Measurements from ENCODE around the gene SSB.
"Not testable (repeated sequence)": the region's sequence is repeated elsewhere in the genome, so short reads cannot be mapped to it uniquely, and the experiment has no call there.

Gene SSB

DNA sequence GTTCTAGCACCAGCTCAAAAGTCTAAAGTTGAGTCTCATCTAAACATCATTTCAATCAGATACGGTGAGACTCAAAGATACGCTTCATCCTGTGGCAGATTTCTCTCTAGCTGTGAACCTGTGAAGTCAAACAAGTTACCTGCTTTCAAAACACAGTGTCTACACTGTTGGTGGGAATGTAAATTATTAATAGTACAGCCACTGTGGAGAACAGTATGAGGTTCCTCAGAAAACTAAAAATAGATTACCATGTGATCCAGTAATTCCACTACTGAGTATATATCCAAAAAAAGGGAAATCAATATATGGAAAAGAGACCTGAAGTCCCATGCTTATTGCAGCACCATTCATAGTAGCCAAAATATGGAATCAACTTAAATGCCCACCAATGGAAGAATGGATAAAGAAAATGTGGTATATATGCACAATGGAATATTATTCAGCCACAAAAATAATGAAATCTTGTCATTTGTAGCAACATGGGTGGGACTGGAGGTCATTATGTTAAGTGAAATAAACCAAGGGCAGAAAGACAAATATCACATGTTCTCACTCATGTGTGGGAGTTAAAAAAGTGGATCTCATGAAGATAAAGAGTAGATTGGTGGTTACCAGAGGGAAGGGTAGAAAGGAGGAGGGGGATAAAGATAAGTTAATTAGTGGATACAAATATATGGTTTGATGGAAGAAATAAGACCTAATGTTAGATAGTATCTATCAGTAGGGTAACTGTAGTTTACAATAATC lies 40.2 kb downstream of the SSB start:
- no peak for DNase-seq

DNA sequence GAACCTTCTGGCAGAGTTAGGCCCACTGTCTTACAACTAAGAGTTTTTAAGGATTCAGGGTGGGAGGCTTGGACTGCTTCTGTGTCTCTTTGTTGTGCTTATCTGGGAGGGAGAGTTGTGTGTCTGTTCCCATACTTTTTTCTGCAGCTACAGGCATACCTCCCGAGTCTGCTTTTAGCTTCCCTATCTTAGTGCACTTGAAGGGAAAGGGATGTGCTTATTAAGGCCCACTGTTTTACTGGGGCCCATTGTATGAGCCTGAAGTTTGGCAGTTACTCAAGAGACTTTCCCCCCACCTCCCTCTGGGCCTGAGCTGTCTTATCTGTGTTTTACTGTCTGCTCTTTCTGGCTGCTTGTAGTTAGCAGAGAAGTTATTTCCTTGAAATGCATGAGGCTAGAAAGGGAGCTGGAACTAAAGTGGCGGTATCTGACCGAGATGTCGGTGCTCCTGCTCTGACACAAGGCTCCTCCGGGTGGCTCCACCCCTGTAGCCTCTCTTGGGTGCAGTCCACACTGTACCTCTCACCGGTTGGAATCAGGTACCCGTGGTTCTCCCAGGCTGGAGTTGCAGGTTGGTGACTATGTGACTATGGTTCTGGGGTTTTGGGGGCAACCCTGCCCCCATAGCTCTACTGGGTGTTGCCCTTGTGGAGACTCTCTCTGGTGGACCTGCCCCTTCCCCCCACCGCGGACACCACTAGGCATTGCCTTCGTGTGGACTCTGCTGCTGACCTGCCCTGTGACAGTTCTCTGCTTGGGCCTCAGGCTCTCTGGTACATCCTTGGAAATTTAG lies 41.5 kb downstream of the SSB start:
- no peak for DNase-seq

DNA sequence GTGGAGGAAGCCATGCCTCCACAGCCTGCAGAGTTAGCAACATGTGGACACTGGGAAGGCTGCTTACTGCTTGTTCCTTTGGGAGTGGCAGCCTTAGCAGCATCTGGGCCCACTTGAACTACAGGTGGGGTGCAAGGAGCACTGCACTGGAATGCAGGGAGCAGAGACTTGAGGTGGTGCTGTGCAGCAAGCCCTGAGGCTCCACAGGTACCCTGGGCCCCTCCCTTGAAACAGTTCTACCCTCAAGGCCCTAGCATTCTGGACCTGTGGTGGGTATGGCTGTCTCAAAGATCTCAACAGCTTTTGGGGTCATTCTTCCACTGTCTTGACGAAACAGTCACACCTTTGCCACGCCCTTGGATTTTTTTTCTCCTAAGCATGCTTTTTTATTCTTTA lies 42.1 kb downstream of the SSB start:
- DNase-seq = no peak

DNA sequence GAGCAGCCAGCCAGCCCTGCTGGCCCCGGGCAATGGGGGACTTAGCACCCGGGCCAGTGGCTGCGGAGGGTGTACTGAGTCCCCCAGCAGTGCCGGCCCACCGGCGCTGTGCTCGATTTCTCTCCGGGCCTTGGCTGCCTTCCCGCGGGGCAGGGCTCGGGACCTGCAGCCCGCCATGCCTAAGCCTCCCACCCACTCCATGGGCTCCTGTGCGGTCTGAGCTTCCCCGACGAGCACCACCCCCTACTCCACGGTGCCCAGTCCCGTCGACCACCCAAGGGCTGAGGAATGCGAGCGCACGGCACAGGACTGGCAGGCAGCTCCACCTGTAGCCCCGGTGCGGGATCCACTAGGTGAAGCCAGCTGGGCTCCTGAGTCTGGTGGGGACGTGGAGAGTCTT lies 43.0 kb downstream of the SSB start:
- DNase-seq = not testable (repeated sequence)

DNA sequence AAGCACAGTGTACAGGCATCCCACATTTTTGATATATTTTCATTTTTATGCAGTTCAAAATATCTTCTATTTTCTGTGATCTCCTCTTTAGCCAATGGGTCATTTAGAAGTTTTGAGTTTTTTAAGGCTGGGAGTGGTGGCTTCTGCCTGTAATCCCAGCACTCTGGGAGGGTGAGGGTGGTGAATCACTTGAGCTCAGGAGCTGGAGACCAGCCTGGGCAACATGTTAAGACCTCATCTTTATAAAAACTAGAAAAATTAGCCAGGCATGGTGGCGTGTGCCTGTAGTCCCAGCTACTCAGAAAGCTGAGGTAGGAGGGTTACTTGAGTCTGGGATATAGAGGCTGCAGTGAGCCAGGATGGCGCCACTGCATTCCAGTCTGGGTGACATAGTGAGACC lies 46.3 kb downstream of the SSB start:
- no peak for DNase-seq

DNA sequence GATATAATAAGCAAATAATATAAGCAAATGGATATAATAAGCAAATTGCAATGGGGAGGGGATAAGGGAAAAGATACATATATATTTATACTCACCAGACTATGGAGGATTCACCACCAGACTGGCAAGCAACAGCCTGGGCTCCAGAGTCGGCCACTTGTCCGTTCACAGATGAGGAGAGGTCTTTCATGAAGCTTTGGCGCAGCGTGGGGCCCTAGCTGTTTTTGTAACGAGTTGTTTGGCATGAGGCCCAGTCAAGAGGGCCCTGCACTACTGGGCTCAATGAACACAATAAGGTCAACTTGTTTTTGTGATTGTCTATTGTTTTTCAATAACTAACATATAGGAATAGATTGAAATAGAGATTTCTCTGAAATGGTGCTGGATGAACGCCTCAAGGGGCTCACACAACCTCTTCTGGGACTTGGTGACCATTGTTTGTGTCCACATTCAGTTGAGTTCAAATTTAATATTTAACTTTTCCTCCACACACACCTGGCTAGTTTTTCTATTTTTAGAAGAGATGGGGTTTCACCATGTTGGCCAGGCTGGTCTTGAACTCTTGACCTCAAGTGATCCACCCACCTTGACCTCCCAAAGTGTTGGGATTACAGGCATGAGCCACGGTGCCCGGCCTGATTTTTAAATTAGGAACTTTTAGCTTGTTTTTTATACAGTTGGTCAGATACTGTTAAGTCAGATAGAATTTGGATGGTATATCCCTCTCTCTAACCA lies 50.5 kb downstream of the SSB start:
- not testable (repeated sequence) for DNase-seq

DNA sequence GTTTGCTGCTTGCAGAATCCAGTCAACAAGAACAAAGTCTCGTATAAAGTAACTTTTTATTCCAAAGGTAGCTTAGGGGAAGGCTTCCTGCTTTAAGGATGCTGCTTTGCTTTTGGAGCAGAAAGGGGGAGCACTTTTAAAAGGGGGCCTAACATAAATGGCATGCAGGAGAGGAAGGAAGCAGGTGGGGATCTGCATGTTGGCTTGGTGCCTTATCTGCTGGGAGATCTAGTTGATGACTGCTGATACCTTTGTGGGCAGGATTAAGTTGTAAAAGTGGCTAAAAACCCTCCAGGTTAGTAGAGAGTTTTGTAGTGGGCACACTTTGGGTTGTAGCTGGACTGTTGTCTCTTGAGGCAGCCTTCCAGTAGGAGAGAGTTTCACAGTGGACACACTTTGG lies 51.0 kb downstream of the SSB start:
- no peak for DNase-seq

DNA sequence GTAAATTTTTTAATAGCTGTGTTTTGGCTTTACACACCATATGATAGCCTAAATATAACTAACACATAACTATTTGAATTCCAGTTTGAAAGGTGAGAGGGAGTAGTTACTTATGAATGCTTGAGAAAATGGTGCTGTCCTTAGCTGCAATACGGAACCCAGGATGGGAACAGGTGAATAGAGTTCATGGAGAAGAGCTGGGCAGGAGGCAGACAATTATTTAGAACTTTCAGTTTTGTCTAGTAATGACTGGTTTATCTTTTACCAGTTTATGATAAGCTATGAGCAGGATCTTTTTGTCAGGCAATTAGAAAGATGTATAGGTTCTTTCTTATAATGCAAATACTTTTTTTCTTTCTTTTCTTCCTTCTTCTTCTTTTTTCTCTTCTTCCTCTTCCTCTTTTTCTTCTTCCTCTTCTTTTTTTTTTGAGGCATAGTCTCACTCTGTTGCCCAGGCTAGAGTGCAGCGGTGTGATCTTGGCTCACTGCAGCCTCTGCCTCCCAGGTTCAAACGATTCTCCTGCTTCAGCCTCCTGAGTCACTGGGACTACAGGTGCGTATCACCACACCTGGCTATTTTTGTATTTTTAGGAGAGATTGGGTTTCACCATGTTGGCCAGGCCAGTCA lies 54.5 kb downstream of the SSB start:
- no peak for DNase-seq

DNA sequence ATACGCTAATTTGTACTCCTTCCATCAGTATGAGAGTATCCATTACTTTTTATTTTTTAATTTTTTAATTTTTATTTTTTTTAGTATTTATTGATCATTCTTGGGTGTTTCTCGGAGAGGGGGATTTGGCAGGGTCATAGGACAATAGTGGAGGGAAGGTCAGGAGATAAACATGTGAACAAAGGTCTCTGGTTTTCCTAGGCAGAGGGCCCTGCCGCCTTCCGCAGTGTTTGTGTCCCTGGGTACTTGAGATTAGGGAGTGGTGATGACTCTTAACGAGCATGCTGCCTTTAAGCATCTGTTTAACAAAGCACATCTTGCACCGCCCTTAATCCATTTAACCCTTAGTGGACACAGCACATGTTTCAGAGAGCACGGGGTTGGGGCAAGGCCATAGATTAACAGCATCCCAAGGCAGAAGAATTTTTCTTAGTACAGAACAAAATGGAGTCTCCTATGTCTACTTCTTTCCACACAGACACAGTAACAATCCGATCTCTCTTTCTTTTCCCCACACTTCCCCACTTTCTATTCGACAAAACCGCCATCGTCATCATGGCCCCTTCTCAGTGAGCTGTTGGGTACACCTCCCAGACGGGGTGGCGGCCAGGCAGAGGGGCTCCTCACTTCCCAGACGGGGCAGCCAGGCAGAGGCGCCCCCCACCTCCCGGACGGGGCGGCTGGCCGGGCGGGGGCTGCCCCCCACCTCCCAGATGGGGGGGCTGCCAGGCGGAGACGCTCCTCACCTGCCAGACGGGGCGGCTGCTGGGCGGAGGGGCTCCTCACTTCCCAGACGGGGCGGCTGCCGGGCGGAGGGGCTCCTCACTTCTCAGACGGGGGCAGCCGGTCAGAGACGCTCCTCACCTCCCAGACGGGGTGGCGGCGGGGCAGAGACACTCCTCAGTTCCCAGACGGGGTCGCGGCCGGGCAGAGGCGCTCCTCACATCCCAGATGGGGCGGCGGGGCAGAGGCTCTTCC lies 56.9 kb downstream of the SSB start:
- not testable (repeated sequence) for DNase-seq

DNA sequence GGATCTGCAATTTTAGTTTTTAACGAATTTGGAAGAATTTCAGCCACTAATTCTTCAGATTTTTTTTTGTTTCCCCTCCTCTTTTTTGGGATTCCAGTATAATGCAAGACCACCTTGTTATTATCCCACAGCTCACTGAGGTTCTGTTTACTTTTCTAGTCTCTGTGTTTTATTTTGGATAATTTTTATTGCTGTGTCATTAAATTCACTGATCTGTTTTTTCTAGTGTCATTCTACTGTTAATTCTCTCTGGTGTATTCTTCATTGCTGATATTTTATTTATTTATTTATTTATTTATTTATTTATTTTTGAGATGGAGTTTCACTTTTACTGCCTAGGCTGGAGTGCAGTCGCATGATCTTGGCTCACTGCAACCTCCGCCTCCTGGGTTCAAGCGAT lies 60.8 kb downstream of the SSB start:
- DNase-seq = no peak

DNA sequence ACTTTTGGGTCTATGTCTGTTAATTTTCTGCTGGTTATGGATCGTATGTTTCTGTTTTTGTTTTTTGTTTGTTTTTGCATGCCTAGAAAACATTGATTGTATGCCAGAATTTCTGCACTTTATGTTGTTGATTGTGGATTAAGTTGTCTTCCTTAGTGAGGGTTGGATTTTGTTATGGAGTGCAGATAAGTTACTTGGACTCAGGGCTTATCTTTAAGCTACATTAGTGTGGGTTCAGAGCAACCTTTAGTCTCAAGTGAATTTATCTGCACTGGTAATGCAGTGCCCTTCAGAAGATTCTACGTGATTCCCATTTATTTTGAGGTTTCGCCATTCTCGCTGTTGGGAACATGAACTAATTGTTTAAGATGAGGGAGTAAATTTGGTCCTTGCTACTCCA lies 61.5 kb downstream of the SSB start:
- DNase-seq = no peak

Data from AML-193 (cell line).